Smooth muscle cell (in vitro differentiated cells): ENCODE data around the gene MSMO1. TPM values are rescaled to one million over a fixed set of nuclear protein-coding genes. Genes with fewer than 3 reads are reported as not detected.
"Not testable (repeated sequence)": the region's sequence is repeated elsewhere in the genome, so short reads cannot be mapped to it uniquely, and the experiment has no call there.

Experiments used
- DNase-seq: peaks from one replicate; lab custom pipeline; 2025; ENCODE audit not compliant: unreplicated experiment; lab: John Stamatoyannopoulos, UW
- H2AFZ ChIP-seq: fragments of 200-600 bp; sonication (generic); 2 replicates; pipeline ENCODE4 v1.6.0; 2016; ENCODE audit warnings: antibody characterized with exemption, low read depth, mild to moderate bottlenecking
- H3F3A ChIP-seq: fragments of 200-600 bp; sonication (generic); 2 replicates; pipeline ENCODE4 v1.6.0; 2017; ENCODE audit warnings: antibody characterized with exemption, low read depth
- H3K27ac ChIP-seq: fragments of 200-600 bp; sonication (generic); 2 replicates; pipeline ENCODE4 v1.5.1; 2016; ENCODE audit warnings: low read depth, mild to moderate bottlenecking
- H3K27me3 ChIP-seq: fragments of 200-600 bp; sonication (generic); 2 replicates; pipeline ENCODE4 v1.6.1; 2016; ENCODE audit warnings: low read depth, mild to moderate bottlenecking
- H3K36me3 ChIP-seq: fragments of 200-600 bp; sonication (generic); 2 replicates; pipeline ENCODE4 v1.5.1; 2016; ENCODE audit warnings: low read depth
- H3K4me1 ChIP-seq: fragments of 200-600 bp; sonication (generic); 2 replicates; pipeline ENCODE4 v1.5.1; 2016; ENCODE audit warnings: low read depth
- H3K4me2 ChIP-seq: fragments of 200-600 bp; sonication (generic); 2 replicates; pipeline ENCODE4 v1.6.0; 2016; ENCODE audit warnings: mild to moderate bottlenecking
- H3K4me3 ChIP-seq: fragments of 200-600 bp; sonication (generic); 2 replicates; pipeline ENCODE4 v1.5.1; 2016; ENCODE audit warnings: mild to moderate bottlenecking
- H3K79me2 ChIP-seq: fragments of 200-600 bp; sonication (generic); 2 replicates; pipeline ENCODE4 v1.6.0; 2016; ENCODE audit warnings: low read depth, mild to moderate bottlenecking
- H3K9ac ChIP-seq: fragments of 200-600 bp; sonication (generic); 2 replicates; pipeline ENCODE4 v1.6.0; 2016; ENCODE audit warnings: low read depth
- H3K9me3 ChIP-seq: fragments of 200-600 bp; sonication (generic); replicated peaks from 2 replicates; pipeline ENCODE4 v1.5.1; 2016; ENCODE audit warnings: low read depth
- H4K20me1 ChIP-seq: fragments of 200-600 bp; sonication (generic); 2 replicates; pipeline ENCODE4 v1.6.0; 2016; ENCODE audit warnings: low read depth
- CTCF ChIP-seq: fragments of 200-600 bp; sonication (generic); IDR thresholded peaks from 2 replicates; pipeline ENCODE4 v1.5.1; 2017; ENCODE audit warnings: borderline replicate concordance, mild to moderate bottlenecking, antibody characterized with exemption; ENCODE audit not compliant: insufficient read depth, poor library complexity, severe bottlenecking
- WGBS: methylation state at CpG from one replicate; pipeline ENCODE4 v1.1.7; 2016; ENCODE audit warnings: low lambda C conversion rate; 5-methylcytosine and 5-hydroxymethylcytosine counted together
- polyA plus RNA-seq: library from polyadenylated mRNA; unstranded; fragments of >200 nt; fragmentation: Nextera tagmentation; extraction: Ambion mirVana; gene quantifications from 2 replicates; pipeline ENCODE4 v1.2.1, GENCODE V29; 2016
- total RNA-seq: library from RNA; depleted of rRNA; stranded (reverse); fragments of >200 nt; gene quantifications from 2 replicates; pipeline ENCODE4 v1.2.3, GENCODE V29; 2014

Gene MSMO1
- total and polyA plus RNA-seq, 2 experiments from 2014 or later = 214 to 218 TPM

- H3K4me1 ChIP-seq = peaks cover 43% of the 10 kb centered on the region
- H3K79me2 ChIP-seq = peaks cover 71% of the 10 kb centered on the region
Observed at GRCh38 chr4:165335163-165335703, 7.8 kb downstream of the MSMO1 start.

GRCh38 chr4:165336743-165337142 lies 9.3 kb downstream of the MSMO1 start:
- H3K27ac ChIP-seq = no peak overlapping the region
- no peak overlapping the region for H3K4me3 ChIP-seq
- H3K9ac ChIP-seq = no peak overlapping the region
- WGBS = 91% methylated on average over 6 of the region's 6 CpGs
- no peak for TF ChIP-seq CTCF
- no peaks in the 10 kb centered on the region for H3K27me3 ChIP-seq
- no peak for DNase-seq
- no peak overlapping the region for H2AFZ ChIP-seq
- H3K9me3 ChIP-seq = no peaks in the 10 kb centered on the region
- H3K79me2 ChIP-seq = peaks cover 56% of the 10 kb centered on the region
- no peak overlapping the region for H3K4me2 ChIP-seq
- H3K4me1 ChIP-seq = peaks cover 34% of the 10 kb centered on the region
- H3F3A ChIP-seq = peaks cover 24% of the 10 kb centered on the region
- peaks cover 100% of the 10 kb centered on the region for H4K20me1 ChIP-seq
- H3K36me3 ChIP-seq = peaks cover 26% of the 10 kb centered on the region

More at GRCh38 chr4:165335163-165335703, 7.8 kb downstream of the MSMO1 start:
- Histone ChIP-seq H3K4me3 (no peak overlapping the region), H3K27me3 (no peaks in the 10 kb centered on the region), H3F3A (peaks cover 14% of the 10 kb centered on the region), H3K36me3 (peaks cover 16% of the 10 kb centered on the region), H3K9ac (no peak overlapping the region), H3K4me2 (no peak overlapping the region), H4K20me1 (peaks cover 100% of the 10 kb centered on the region), H3K27ac (no peak overlapping the region), H2AFZ (no peak overlapping the region), H3K9me3 (no peaks in the 10 kb centered on the region)
- no peak for DNase-seq
- TF ChIP-seq CTCF = no peak
- 70% methylated on average over 3 of the region's 3 CpGs for WGBS

GRCh38 chr4:165342340-165342739 lies 14.9 kb downstream of the MSMO1 start:
- 96% methylated on average over 5 of the region's 5 CpGs for WGBS
- not testable (repeated sequence) for H3K4me3 ChIP-seq, H3K79me2 ChIP-seq

GRCh38 chr4:165343353-165344191 lies 16.1 kb downstream of the MSMO1 start:
- Histone ChIP-seq H3K9me3 (no peaks in the 10 kb centered on the region), H4K20me1 (peaks cover 41% of the 10 kb centered on the region), H3K4me2 (no peak overlapping the region), H3K79me2 (peaks cover 5% of the 10 kb centered on the region), H3K9ac (no peak overlapping the region), H3K27ac (no peak overlapping the region), H2AFZ (no peak overlapping the region), H3K4me3 (no peak overlapping the region), H3F3A (peaks cover 21% of the 10 kb centered on the region), H3K4me1 (no peaks in the 10 kb centered on the region), H3K36me3 (peaks cover 22% of the 10 kb centered on the region), H3K27me3 (no peaks in the 10 kb centered on the region)
- no peak for DNase-seq
- 89% methylated on average over 13 of the region's 13 CpGs for WGBS
- TF ChIP-seq CTCF = no peak

More at GRCh38 chr4:165342340-165342739, 14.9 kb downstream of the MSMO1 start:
- H3K9ac ChIP-seq, H3K4me1 ChIP-seq, H3K27ac ChIP-seq, DNase-seq, H2AFZ ChIP-seq, H3K9me3 ChIP-seq, H3K4me2 ChIP-seq, H3K27me3 ChIP-seq: not testable (repeated sequence)
- Histone ChIP-seq H3K36me3 (peaks cover 22% of the 10 kb centered on the region), H4K20me1 (peaks cover 53% of the 10 kb centered on the region), H3F3A (peaks cover 21% of the 10 kb centered on the region)
